HEK293 (cell line): ENCODE results near the gene CNTN4.

Source experiments
- CTCF ChIA-PET: fragments of 350-600 bp; formaldehyde crosslinking; extraction: SDS; loops from one replicate; lab custom pipeline; 2021; ENCODE audit warnings: antibody characterized with exemption; lab: Yijun Ruan, JAX
- POLR2A ChIA-PET: fragments of 300-600 bp; formaldehyde crosslinking; extraction: SDS; loops from one replicate; lab custom pipeline; 2020; ENCODE audit warnings: antibody characterized with exemption, inconsistent platforms; lab: Yijun Ruan, JAX
- H3K27ac ChIP-seq: fragments of 200-500 bp; sonication (Bioruptor generic); 2 replicates; pipeline ENCODE4 v1.5.1; 2014; ENCODE audit warnings: low read depth, low read length, control low read depth, inconsistent platforms; ENCODE audit errors: extremely low read depth
- H3K36me3 ChIP-seq, 2 experiments: fragments of 200-500 bp in 1 of 2; sonication (Bioruptor generic) in 1 of 2; 1 replicate in 1 of 2; 2 replicates in 1 of 2; pipeline ENCODE4 v1.5.1; 2014 to 2017; ENCODE audit warnings: inconsistent platforms in 2 of 2, low read length in 2 of 2; ENCODE audit not compliant: control insufficient read depth in 2 of 2, insufficient read depth in 1 of 2
- H3K4me1 ChIP-seq: fragments of 200-500 bp; sonication (Bioruptor generic); 2 replicates; pipeline ENCODE4 v1.5.1; 2014; ENCODE audit warnings: mild to moderate bottlenecking, low read length, inconsistent platforms; ENCODE audit not compliant: control insufficient read depth, insufficient read depth
- H3K4me3 ChIP-seq: 2 replicates; pipeline ENCODE4 v1.5.1; 2011; ENCODE audit warnings: low read depth, mild to moderate bottlenecking, control low read depth, low read length, moderate library complexity
- H3K9me3 ChIP-seq: fragments of 200-500 bp; sonication (Bioruptor generic); 2 replicates; pipeline ENCODE4 v1.5.1; 2014; ENCODE audit warnings: low read depth, low read length, inconsistent platforms; ENCODE audit not compliant: control insufficient read depth, insufficient read depth
- BCL11B ChIP-seq: fragments of 450-650 bp; formaldehyde crosslinking; IDR thresholded peaks from 2 replicates; pipeline ENCODE4 v1.5.1; 2016; ENCODE audit warnings: low read depth, missing biosample characterization, missing genetic modification characterization
- GLIS2 ChIP-seq: fragments of 450-650 bp; formaldehyde crosslinking; IDR thresholded peaks from 2 replicates; pipeline ENCODE4 v1.5.1; 2016; ENCODE audit warnings: missing biosample characterization, missing genetic modification characterization
- HOXD13 ChIP-seq: sonication (generic); formaldehyde crosslinking; IDR thresholded peaks from 2 replicates; pipeline ENCODE4 v1.8.0; 2022; ENCODE audit warnings: missing genetic modification reagents, borderline replicate concordance
- KLF1 ChIP-seq: fragments of 450-650 bp; formaldehyde crosslinking; IDR thresholded peaks from 2 replicates; pipeline ENCODE4 v1.5.1; 2016; ENCODE audit warnings: missing biosample characterization, missing genetic modification characterization
- KLF17 ChIP-seq: fragments of 450-650 bp; formaldehyde crosslinking; IDR thresholded peaks from 2 replicates; pipeline ENCODE4 v1.5.1; 2016; ENCODE audit warnings: missing biosample characterization, missing genetic modification characterization
- PRDM4 ChIP-seq: fragments of 450-650 bp; formaldehyde crosslinking; IDR thresholded peaks from 2 replicates; pipeline ENCODE4 v1.5.1; 2017; ENCODE audit warnings: missing biosample characterization, missing genetic modification characterization
- TCF7L2 ChIP-seq: IDR thresholded peaks from 2 replicates; pipeline ENCODE4 v1.6.1; 2011; ENCODE audit warnings: low read depth, mild to moderate bottlenecking, inconsistent platforms, low read length, moderate library complexity, borderline replicate concordance
- TRIM28 ChIP-seq: IDR thresholded peaks from 2 replicates; pipeline ENCODE4 v1.6.1; 2011; ENCODE audit warnings: low read length, control low read depth, borderline replicate concordance
- ZBTB20 ChIP-seq: fragments of 450-650 bp; formaldehyde crosslinking; IDR thresholded peaks from 2 replicates; pipeline ENCODE4 v1.5.1; 2016; ENCODE audit warnings: missing biosample characterization, missing genetic modification characterization
- ZNF10 ChIP-seq: fragments of 450-650 bp; formaldehyde crosslinking; IDR thresholded peaks from 2 replicates; pipeline ENCODE4 v1.5.1; 2017; ENCODE audit warnings: missing biosample characterization, missing genetic modification characterization
- ZNF114 ChIP-seq: fragments of 450-650 bp; formaldehyde crosslinking; IDR thresholded peaks from 2 replicates; pipeline ENCODE4 v1.5.0; 2017; ENCODE audit warnings: missing biosample characterization, missing genetic modification characterization
- ZNF2 ChIP-seq: fragments of 450-650 bp; formaldehyde crosslinking; IDR thresholded peaks from 2 replicates; pipeline ENCODE4 v1.5.1; 2016; ENCODE audit warnings: missing biosample characterization, missing genetic modification characterization
- ZNF335 ChIP-seq: fragments of 450-650 bp; formaldehyde crosslinking; conservative IDR thresholded peaks from 2 replicates; pipeline ENCODE4 v1.5.1; 2016; ENCODE audit warnings: missing biosample characterization, missing genetic modification characterization
- ZNF341 ChIP-seq: fragments of 450-650 bp; formaldehyde crosslinking; IDR thresholded peaks from 2 replicates; pipeline ENCODE4; 2016; ENCODE audit warnings: low read depth, missing biosample characterization, missing genetic modification characterization
- ZNF366 ChIP-seq: fragments of 450-650 bp; formaldehyde crosslinking; conservative IDR thresholded peaks from 2 replicates; pipeline ENCODE4 v1.5.1; 2016; ENCODE audit warnings: missing biosample characterization, missing genetic modification characterization
- ZNF423 ChIP-seq: fragments of 450-650 bp; formaldehyde crosslinking; IDR thresholded peaks from 2 replicates; pipeline ENCODE4 v1.5.1; 2016; ENCODE audit warnings: missing biosample characterization, missing genetic modification characterization
- ZNF514 ChIP-seq: fragments of 450-650 bp; formaldehyde crosslinking; IDR thresholded peaks from 2 replicates; pipeline ENCODE4 v1.5.1; 2016; ENCODE audit warnings: missing biosample characterization, missing genetic modification characterization
- ZNF548 ChIP-seq: fragments of 450-650 bp; formaldehyde crosslinking; IDR thresholded peaks from 2 replicates; pipeline ENCODE4 v1.5.1; 2016; ENCODE audit warnings: missing biosample characterization, missing genetic modification characterization
- ZNF549 ChIP-seq: fragments of 450-650 bp; IDR thresholded peaks from 2 replicates; pipeline ENCODE4 v1.5.1; 2018; ENCODE audit warnings: missing biosample characterization, missing genetic modification characterization, mild to moderate bottlenecking, inconsistent platforms, moderate library complexity
- ZNF571 ChIP-seq: fragments of 450-650 bp; formaldehyde crosslinking; IDR thresholded peaks from 2 replicates; pipeline ENCODE4 v1.5.0; 2017; ENCODE audit warnings: missing biosample characterization, missing genetic modification characterization
- ZNF654 ChIP-seq: fragments of 450-650 bp; formaldehyde crosslinking; IDR thresholded peaks from 2 replicates; pipeline ENCODE4 v1.5.1; 2016; ENCODE audit warnings: low read depth, missing biosample characterization, missing genetic modification characterization
- ZNF768 ChIP-seq: fragments of 450-650 bp; formaldehyde crosslinking; IDR thresholded peaks from 2 replicates; pipeline ENCODE4 v1.5.1; 2018; ENCODE audit warnings: missing biosample characterization, mild to moderate bottlenecking, missing genetic modification characterization
- ZNF830 ChIP-seq: fragments of 450-650 bp; IDR thresholded peaks from 2 replicates; pipeline ENCODE4 v1.5.0; 2018; ENCODE audit warnings: missing biosample characterization, missing genetic modification characterization, low read depth, mild to moderate bottlenecking, moderate library complexity
- ZNF837 ChIP-seq: fragments of 450-650 bp; formaldehyde crosslinking; IDR thresholded peaks from 2 replicates; pipeline ENCODE4 v1.5.1; 2016; ENCODE audit warnings: missing biosample characterization, missing genetic modification characterization
- TF ChIP-seq, protein P1 (sequence below): fragments of 450-650 bp; formaldehyde crosslinking; IDR thresholded peaks from 2 replicates; pipeline ENCODE4; 2016; ENCODE audit warnings: missing biosample characterization, missing genetic modification characterization

Gene CNTN4

GRCh38 chr3:2096216-2096615, 2.5 kb upstream of the CNTN4 start:
- Histone ChIP-seq H3K9me3 (no peaks in the 10 kb centered on the region), H3K4me1 (peaks cover 2% of the 10 kb centered on the region; the same call in 1 of the 2 replicates), H3K36me3 (no peaks in the 10 kb centered on the region), H3K4me3 (no peak overlapping the region), H3K27ac (no peak overlapping the region)
- TF ChIP-seq ZNF341 (tag by site-specific recombination) (no peak), TCF7L2 (no peak)
- ChIA-PET POLR2A (no interaction called here), CTCF (no interaction called here)

DNA sequence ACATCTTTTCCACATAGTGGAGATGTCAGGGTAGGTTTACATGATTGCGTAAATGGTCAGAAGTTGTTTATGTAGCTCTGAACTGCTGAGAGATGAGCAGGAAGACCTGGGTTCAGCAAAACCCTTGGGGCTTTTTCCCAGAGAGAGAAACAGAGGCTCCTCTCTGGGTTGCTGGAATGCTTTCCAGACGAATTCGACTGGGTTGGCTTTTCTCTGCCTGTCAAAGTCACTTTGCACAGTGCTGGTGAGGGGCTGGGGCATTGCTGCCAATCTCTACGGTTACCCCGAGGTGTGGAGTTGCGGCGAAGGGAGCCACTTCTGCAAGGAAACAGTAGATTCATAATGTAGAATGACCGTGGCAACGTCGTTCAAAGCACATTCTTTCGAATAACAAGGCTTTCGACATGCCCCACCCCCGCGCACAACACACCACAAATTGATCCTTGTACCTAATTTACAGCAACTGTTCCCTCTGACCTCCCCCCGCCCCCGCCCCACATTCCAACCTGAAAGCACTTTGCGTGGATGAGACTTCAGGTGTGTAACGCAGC, 950 bp upstream of the CNTN4 start:
- Histone ChIP-seq H3K4me1 (peaks cover 2% of the 10 kb centered on the region; the same call in 1 of the 2 replicates), H3K4me3 (peak overlapping the region; percentile 67), H3K27ac (peak overlapping the region; percentile 50; the same call in 1 of the 2 replicates), H3K36me3 (no peaks in the 10 kb centered on the region), H3K9me3 (no peaks in the 10 kb centered on the region)
- TF ChIP-seq ZNF571 (tag by site-specific recombination) (no peak), GLIS2 (tag by site-specific recombination) (no peak), ZNF335 (tag by site-specific recombination) (0 out of 2 replicates have a peak, but pooled peaks have one; percentile 43), ZNF114 (no peak)
- TF ChIP-seq, protein P1, sequence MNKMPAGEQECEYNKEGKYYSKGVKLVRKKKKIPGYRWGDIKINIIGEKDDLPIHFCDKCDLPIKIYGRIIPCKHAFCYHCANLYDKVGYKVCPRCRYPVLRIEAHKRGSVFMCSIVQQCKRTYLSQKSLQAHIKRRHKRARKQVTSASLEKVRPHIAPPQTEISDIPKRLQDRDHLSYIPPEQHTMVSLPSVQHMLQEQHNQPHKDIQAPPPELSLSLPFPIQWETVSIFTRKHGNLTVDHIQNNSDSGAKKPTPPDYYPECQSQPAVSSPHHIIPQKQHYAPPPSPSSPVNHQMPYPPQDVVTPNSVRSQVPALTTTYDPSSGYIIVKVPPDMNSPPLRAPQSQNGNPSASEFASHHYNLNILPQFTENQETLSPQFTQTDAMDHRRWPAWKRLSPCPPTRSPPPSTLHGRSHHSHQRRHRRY (tag by site-specific recombination), result no peak
- ChIA-PET CTCF (no interaction called here), POLR2A (no interaction called here)

DNA sequence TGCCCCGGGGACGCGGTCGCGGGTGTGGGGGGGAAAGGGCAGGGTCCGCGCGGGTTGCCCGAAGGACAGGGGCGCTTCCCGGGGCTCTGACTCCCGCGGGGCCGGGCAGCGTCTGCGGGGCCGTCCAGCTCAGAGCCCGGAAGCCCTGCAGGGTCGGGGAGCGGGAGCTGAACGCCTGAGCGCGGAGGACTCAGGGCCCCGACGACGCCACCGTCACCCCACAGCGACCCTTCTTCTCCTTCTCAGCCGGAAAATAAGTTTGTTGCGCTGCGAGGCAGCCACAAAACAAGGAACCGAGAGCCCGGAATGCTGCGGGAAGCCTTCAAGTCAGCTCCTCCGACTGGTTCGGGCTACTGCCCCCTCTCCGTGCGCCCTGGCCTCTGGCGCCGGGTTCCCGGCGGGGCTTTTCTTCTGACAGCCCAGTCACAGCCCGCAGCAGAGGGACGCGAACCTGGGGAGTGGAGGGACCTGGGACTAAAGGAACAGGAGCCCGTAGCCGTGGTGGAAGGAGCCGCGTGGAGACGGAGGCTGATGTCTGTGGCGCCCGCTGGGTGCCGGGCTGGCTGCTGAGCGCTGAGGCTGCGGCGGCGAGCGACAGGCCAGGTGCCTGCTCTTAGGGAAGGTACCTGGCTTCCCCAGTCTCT, 484 bp downstream of the CNTN4 start:
- Histone ChIP-seq H3K27ac (peak overlapping the region; percentile 89), H3K9me3 (no peaks in the 10 kb centered on the region), H3K36me3 (no peaks in the 10 kb centered on the region), H3K4me1 (peaks cover 2% of the 10 kb centered on the region; the same call in 1 of the 2 replicates), H3K4me3 (peak overlapping the region; percentile 67)
- TF ChIP-seq ZBTB20 (0 out of 2 replicates have a peak, but pooled peaks have one; percentile 19), ZNF335 (tag by site-specific recombination) (peak; percentile 38), ZNF548 (tag by site-specific recombination) (no peak), ZNF837 (no peak)
- ChIA-PET CTCF (no interaction called here), POLR2A (interaction anchor here (0.6 to 1.0 kb wide), 2 partner anchors 16 to 584 kb away, joined by 3 read pairs; no protein-coding TSS in a partner anchor)

- peaks cover 2% of the 10 kb centered on the region; the same call in 1 of the 2 replicates for H3K4me1 ChIP-seq
- TF ChIP-seq ZNF2, result no peak
- no peak for TF ChIP-seq KLF17
- no peak for TF ChIP-seq ZNF366 (tag by site-specific recombination)
- no peak for TF ChIP-seq ZNF654 (tag by site-specific recombination)
- no peak for TF ChIP-seq PRDM4 (tag by site-specific recombination)
- TF ChIP-seq ZNF514, result no peak
- TF ChIP-seq ZNF423 (tag by site-specific recombination), result no peak
- no peak for TF ChIP-seq ZNF10
- no peak for TF ChIP-seq TRIM28
- no peak for TF ChIP-seq ZNF549
- TF ChIP-seq ZNF830, result no peak
- TF ChIP-seq ZNF768 (tag by site-specific recombination), result no peak
- TF ChIP-seq KLF1 (tag by site-specific recombination), result no peak
- TF ChIP-seq BCL11B, result no peak
- no peak for TF ChIP-seq ZNF114
- TF ChIP-seq HOXD13 (CRISPR knock-in tag), result no peak
- H3K4me3 ChIP-seq, result peak overlapping the region; percentile 67
- peak overlapping the region; percentile 9; the same call in 1 of the 2 replicates for H3K27ac ChIP-seq
- ChIA-PET POLR2A (no interaction called here), CTCF (no interaction called here)
- no peaks in the 10 kb centered on the region for H3K36me3 ChIP-seq
- H3K9me3 ChIP-seq, result no peaks in the 10 kb centered on the region
Observed at GRCh38 chr3:2099779-2100191, 1.1 kb downstream of the CNTN4 start.
